Measurements from ENCODE around the gene PLXNC1. TPM values are rescaled to one million over a fixed set of nuclear protein-coding genes. Genes with fewer than 3 reads are reported as not detected.

The PLXNC1 gene
- total and polyA plus RNA-seq, 2 of the 8 experiments (the other 6 are each of a cell fraction or from before 2014, with no cell fraction given) = 0.83 to 2.0 TPM

DNA sequence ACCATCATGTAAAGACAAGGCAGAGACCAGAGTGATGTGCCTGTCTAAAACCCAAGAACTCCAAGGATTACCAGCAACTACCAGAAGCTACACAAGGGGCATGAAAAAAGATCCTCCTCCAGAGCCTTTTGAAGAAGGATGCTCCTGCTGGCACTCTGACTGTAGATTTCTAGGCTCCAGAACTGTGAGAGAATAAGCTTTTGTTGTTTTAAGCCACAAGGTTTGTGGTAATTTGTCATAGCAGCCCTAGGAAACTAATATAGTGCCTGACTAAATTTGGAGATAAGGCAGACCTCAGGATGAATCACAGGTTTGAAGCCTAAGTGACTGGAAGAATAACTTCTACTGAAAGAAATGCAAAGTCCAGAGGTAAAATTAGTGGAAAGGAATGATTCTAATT lies 178.3 kb downstream of the PLXNC1 start (continued):
- TF ChIP-seq SP2 (IDR thresholded peaks at IDR 0.05; ENCODE audit: low read length) (no peak), HDAC6 (IDR thresholded peaks at IDR 0.05; ENCODE audit: low read depth, low read length) (no peak), TEAD4 (IDR thresholded peaks at IDR 0.05; ENCODE audit: low read depth, low read length) (no peak), RXRA (IDR thresholded peaks at IDR 0.05; ENCODE audit: insufficient read depth, low read depth, low read length) (no peak), JUN (IDR thresholded peaks at IDR 0.05; ENCODE audit: low read depth, low read length) (no peak)
